ENCODE data around the gene PCSK4.

Gene PCSK4

GRCh38 chr19:1496714-1497577 is 6.8 kb upstream of the PCSK4 start:
- Histone ChIP-seq H3K4me1 (no peaks in the 10 kb centered on the region), H3K4me2 (ENCODE audit: low read length) (no peak overlapping the region), H3K36me3 (ENCODE audit: control insufficient read depth, insufficient read depth, low read length) (no peaks in the 10 kb centered on the region), H2AFZ (no peak overlapping the region), H3K9ac (no peak overlapping the region), H3K79me2 (no peaks in the 10 kb centered on the region), H3K9me3 (ENCODE audit: control insufficient read depth, low read length) (no peaks in the 10 kb centered on the region), H3K27ac (no peak overlapping the region), H3K4me3 (ENCODE audit: low read depth, low read length) (no peak overlapping the region), H3K27me3 (ENCODE audit: control insufficient read depth, insufficient read depth, low read length) (no peaks in the 10 kb centered on the region)
- no peak for TF ChIP-seq CTCF (IDR thresholded peaks at IDR 0.05)

- H3K4me1 ChIP-seq = no peaks in the 10 kb centered on the region
Measured at GRCh38 chr19:1495799-1496713, 5.9 kb upstream of the PCSK4 start.

GRCh38 chr19:1495051-1495798 is 5.1 kb upstream of the PCSK4 start:
- Histone ChIP-seq H2AFZ (no peak overlapping the region), H3K4me1 (no peaks in the 10 kb centered on the region), H3K9ac (no peak overlapping the region), H3K4me3 (ENCODE audit: low read depth, low read length) (no peak overlapping the region), H3K27ac (no peak overlapping the region), H3K27me3 (ENCODE audit: control insufficient read depth, insufficient read depth, low read length) (no peaks in the 10 kb centered on the region), H3K4me2 (ENCODE audit: low read length) (no peak overlapping the region), H3K36me3 (ENCODE audit: control insufficient read depth, insufficient read depth, low read length) (no peaks in the 10 kb centered on the region), H3K79me2 (no peaks in the 10 kb centered on the region), H3K9me3 (ENCODE audit: control insufficient read depth, low read length) (no peaks in the 10 kb centered on the region)
- TF ChIP-seq CTCF (IDR thresholded peaks at IDR 0.05) = no peak

More at GRCh38 chr19:1495799-1496713, 5.9 kb upstream of the PCSK4 start:
- H3K9me3 ChIP-seq (ENCODE audit: control insufficient read depth, low read length) = no peaks in the 10 kb centered on the region
- H3K79me2 ChIP-seq = no peaks in the 10 kb centered on the region
- no peak overlapping the region for H3K4me3 ChIP-seq (ENCODE audit: low read depth, low read length)
- no peak overlapping the region for H3K4me2 ChIP-seq (ENCODE audit: low read length)
- H3K9ac ChIP-seq = no peak overlapping the region
- no peak overlapping the region for H3K27ac ChIP-seq
- H3K36me3 ChIP-seq (ENCODE audit: control insufficient read depth, insufficient read depth, low read length) = no peaks in the 10 kb centered on the region
- H2AFZ ChIP-seq = no peak overlapping the region
- TF ChIP-seq CTCF (IDR thresholded peaks at IDR 0.05) = no peak
- H3K27me3 ChIP-seq (ENCODE audit: control insufficient read depth, insufficient read depth, low read length) = no peaks in the 10 kb centered on the region

GRCh38 chr19:1494115-1494815 is 4.1 kb upstream of the PCSK4 start:
- H3K36me3 ChIP-seq (ENCODE audit: control insufficient read depth, insufficient read depth, low read length) = no peaks in the 10 kb centered on the region
- no peak for TF ChIP-seq CTCF (IDR thresholded peaks at IDR 0.05)
- peaks cover 3% of the 10 kb centered on the region for H3K4me1 ChIP-seq
- no peaks in the 10 kb centered on the region for H3K79me2 ChIP-seq
- H2AFZ ChIP-seq = no peak overlapping the region
- H3K9me3 ChIP-seq (ENCODE audit: control insufficient read depth, low read length) = no peaks in the 10 kb centered on the region
- no peak overlapping the region for H3K27ac ChIP-seq
- H3K27me3 ChIP-seq (ENCODE audit: control insufficient read depth, insufficient read depth, low read length) = no peaks in the 10 kb centered on the region
- no peak overlapping the region for H3K4me2 ChIP-seq (ENCODE audit: low read length)
- no peak overlapping the region for H3K4me3 ChIP-seq (ENCODE audit: low read depth, low read length)
- no peak overlapping the region for H3K9ac ChIP-seq
